ENCODE data around the gene GPR146.

The GPR146 gene

DNA sequence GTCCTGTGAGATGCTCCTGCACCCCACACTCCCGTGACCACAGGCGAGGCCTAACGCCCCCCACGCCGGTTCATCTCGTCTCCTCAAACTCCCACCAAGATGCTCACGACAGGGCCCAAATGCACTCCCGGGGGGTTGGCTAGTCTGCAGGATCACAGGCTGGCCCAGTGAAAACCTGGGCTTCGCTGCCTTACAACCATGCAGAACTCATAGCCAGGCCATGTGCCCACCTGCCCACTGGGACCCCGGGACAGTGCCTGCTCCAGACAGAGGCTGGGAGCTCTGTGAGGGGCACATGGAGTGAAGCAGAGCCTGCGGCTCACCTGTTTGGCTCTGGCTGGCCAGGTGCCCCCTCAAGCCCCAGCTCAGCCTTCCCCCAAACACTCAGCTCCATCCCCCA, 34.2 kb downstream of the GPR146 start:
- Histone ChIP-seq H3K36me3 (no peaks in the 10 kb centered on the region), H3K27me3 (no peaks in the 10 kb centered on the region), H3K9me3 (no peaks in the 10 kb centered on the region), H3K4me3 (no peak overlapping the region), H3K4me1 (peaks cover 0 to 13% (median 7%) of the 10 kb centered on the region in 4 donors), H3K27ac (no peak overlapping the region)
- intact Hi-C loops (cut with DNase I; ENCODE audit: low total_unique reads): no loop called here
- DNase-seq: no peak
- TF ChIP-seq, protein P1, sequence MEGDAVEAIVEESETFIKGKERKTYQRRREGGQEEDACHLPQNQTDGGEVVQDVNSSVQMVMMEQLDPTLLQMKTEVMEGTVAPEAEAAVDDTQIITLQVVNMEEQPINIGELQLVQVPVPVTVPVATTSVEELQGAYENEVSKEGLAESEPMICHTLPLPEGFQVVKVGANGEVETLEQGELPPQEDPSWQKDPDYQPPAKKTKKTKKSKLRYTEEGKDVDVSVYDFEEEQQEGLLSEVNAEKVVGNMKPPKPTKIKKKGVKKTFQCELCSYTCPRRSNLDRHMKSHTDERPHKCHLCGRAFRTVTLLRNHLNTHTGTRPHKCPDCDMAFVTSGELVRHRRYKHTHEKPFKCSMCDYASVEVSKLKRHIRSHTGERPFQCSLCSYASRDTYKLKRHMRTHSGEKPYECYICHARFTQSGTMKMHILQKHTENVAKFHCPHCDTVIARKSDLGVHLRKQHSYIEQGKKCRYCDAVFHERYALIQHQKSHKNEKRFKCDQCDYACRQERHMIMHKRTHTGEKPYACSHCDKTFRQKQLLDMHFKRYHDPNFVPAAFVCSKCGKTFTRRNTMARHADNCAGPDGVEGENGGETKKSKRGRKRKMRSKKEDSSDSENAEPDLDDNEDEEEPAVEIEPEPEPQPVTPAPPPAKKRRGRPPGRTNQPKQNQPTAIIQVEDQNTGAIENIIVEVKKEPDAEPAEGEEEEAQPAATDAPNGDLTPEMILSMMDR (IDR thresholded peaks at IDR 0.05): no peak

DNA sequence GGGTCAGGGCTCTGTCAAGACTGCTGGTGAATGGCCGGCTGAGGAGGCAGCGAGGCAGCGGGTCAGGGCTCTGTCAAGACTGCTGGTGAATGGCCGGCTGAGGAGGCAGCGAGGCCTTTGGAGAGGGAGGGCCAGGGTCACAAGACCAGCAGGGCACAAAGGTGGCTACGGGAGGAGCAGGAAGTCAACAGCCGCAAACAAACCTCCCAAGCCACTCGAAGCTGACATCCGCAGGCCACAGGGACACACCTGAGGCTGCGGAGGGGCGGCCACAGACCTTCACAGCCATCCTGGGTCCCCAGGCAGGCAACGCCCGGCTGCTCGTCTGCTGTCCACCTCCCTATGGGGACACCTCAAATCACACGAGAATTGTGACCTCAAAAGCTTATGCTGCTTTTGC, 34.6 kb downstream of the GPR146 start:
- H3K9me3 ChIP-seq: no peaks in the 10 kb centered on the region
- no peak overlapping the region for H3K4me3 ChIP-seq
- H3K27me3 ChIP-seq: no peaks in the 10 kb centered on the region
- no peaks in the 10 kb centered on the region for H3K36me3 ChIP-seq
- DNase-seq: no peak
- no peak overlapping the region for H3K27ac ChIP-seq
- TF ChIP-seq, protein P1 (IDR thresholded peaks at IDR 0.05): no peak
- intact Hi-C loops (cut with DNase I; ENCODE audit: low total_unique reads): no loop called here
- H3K4me1 ChIP-seq: peaks cover 0 to 13% (median 7%) of the 10 kb centered on the region in 4 donors

DNA sequence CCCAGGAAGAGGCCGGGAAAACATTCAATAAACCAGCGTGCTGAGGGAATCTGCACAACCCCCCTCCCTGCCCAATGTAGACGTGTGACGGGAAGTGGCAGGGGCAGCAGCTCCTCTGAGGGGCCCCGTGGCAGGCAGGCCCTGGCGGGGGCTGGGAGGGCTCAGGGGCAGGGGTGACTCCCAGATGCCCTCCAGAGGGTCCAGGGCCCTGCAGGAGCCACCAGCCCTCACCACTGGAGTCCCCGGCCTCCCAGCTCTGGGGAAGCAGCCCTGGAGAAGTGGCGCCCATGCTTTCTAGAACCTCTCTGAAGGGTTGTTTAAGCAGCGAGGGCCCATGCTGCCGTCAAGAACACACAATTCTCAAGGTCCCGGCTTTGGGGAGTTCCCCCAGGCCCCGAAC, 35.2 kb downstream of the GPR146 start:
- Histone ChIP-seq H3K4me1 (peaks cover 0 to 13% (median 7%) of the 10 kb centered on the region in 4 donors), H3K4me3 (no peak overlapping the region), H3K36me3 (no peaks in the 10 kb centered on the region), H3K9me3 (no peaks in the 10 kb centered on the region), H3K27me3 (no peaks in the 10 kb centered on the region), H3K27ac (no peak overlapping the region)
- intact Hi-C loops (cut with DNase I; ENCODE audit: low total_unique reads): no loop called here
- TF ChIP-seq, protein P1 (IDR thresholded peaks at IDR 0.05): no peak
- no peak for DNase-seq

DNA sequence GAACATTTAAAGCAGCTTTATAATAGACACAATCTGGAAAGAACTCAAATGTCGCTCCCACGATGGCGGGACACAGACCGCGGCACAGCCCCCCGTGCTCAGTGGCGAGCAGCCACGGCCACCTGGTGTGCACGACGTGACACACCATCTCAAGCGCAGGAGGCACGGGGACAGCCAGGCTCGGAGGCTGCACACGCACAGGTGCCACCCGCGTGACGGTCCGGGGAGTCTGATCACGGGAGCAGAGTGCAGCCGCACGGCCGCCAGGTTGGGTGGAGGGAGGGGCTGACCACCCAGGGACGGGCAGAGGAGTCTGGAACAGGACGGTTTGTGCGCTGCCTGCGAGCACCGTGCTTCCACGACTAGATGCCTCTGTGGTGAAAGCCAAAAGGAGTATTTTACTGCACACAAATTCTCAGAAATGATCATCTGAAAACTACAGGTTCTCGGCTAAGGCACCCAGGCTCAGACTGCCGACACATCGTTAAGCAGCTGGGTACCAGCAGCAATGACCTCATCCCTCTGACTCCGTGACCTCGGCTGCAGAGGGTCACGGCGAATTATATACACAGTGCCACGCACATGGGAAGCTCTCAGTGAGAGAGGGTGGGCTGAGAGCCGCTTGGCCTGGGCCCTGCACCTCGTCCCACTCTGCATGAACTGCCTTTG, 36.0 kb downstream of the GPR146 start:
- H3K9me3 ChIP-seq: no peaks in the 10 kb centered on the region
- peaks cover 0 to 14% (median 8%) of the 10 kb centered on the region in 4 donors for H3K4me1 ChIP-seq
- TF ChIP-seq, protein P1 (IDR thresholded peaks at IDR 0.05): no peak
- no peaks in the 10 kb centered on the region for H3K27me3 ChIP-seq
- H3K27ac ChIP-seq: no peak overlapping the region
- no peak for DNase-seq
- intact Hi-C loops (cut with DNase I; ENCODE audit: low total_unique reads): no loop called here
- H3K4me3 ChIP-seq: no peak overlapping the region
- H3K36me3 ChIP-seq: no peaks in the 10 kb centered on the region

DNA sequence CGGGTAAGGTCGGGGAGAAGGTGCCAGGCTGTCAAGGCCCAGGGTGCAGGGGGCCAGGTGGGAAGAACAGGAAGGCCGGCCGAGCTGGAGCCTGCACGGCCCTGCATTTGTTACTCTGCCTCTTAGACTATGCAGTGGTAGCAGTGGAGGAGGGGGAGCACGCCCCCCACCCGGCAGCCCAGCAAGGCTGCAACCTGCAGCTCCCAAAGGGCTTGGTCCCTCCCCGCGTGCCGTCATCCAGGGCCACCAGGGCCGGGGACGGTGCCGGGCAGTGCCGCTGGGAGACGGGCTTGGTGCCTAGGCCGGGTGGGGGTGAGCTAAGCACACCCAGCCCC, 36.5 kb downstream of the GPR146 start:
- no peak for DNase-seq
- intact Hi-C loops (cut with DNase I; ENCODE audit: low total_unique reads): no loop called here
- no peaks in the 10 kb centered on the region for H3K36me3 ChIP-seq
- TF ChIP-seq, protein P1 (IDR thresholded peaks at IDR 0.05): no peak
- H3K4me1 ChIP-seq: peaks cover 0 to 19% (median 11%) of the 10 kb centered on the region in 4 donors
- H3K27me3 ChIP-seq: no peaks in the 10 kb centered on the region
- no peak overlapping the region for H3K4me3 ChIP-seq
- no peak overlapping the region for H3K27ac ChIP-seq
- H3K9me3 ChIP-seq: no peaks in the 10 kb centered on the region

DNA sequence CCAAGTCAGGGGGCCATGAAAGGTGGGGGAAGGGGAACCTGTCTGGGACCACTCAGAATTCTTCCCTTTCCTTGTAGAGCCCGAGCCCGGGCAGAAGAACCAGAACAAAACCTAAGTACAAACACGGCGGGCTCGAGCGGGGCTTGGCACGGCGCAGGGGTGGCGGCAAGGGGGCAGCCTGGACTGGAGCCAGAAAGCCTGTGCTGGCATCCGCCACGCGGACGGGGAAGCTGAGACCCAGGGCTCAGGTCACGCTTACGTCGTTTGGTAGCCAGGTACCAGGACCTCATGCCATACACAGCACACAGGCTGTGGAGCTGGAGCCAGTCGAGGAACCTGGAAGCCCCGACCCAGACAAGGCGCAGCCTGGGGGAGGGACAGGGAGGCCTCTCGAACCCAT, 37.0 kb downstream of the GPR146 start:
- no peaks in the 10 kb centered on the region for H3K36me3 ChIP-seq
- intact Hi-C loops (cut with DNase I; ENCODE audit: low total_unique reads): no loop called here
- TF ChIP-seq, protein P1 (IDR thresholded peaks at IDR 0.05): no peak
- H3K27me3 ChIP-seq: no peaks in the 10 kb centered on the region
- H3K9me3 ChIP-seq: no peaks in the 10 kb centered on the region
- DNase-seq: no peak
- H3K4me3 ChIP-seq: no peak overlapping the region
- no peak overlapping the region for H3K27ac ChIP-seq
- peaks cover 0 to 19% (median 13%) of the 10 kb centered on the region in 4 donors for H3K4me1 ChIP-seq
